ENCODE measurements around the gene TLR9.

DNA sequence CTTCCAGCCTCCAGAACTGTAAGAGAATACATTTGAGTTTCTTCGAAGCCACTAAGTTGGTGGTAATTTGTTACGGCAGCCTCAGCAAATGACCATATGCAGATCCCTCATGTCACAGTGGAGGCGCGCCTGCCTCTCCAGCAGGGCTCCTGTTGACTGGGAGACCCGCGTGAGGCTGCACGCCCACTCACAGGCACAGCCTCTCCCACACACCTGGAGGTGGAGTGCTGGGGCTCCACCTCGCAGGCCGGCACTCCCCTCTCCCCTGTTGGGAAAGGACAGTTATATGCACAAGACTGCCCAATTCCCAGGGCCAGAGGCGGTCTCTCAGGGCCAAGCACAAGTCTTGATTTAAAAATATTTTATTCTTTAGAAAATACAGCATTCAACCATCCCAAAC lies 2.8 kb upstream of the TLR9 start:
- TF ChIP-seq, protein P1, sequence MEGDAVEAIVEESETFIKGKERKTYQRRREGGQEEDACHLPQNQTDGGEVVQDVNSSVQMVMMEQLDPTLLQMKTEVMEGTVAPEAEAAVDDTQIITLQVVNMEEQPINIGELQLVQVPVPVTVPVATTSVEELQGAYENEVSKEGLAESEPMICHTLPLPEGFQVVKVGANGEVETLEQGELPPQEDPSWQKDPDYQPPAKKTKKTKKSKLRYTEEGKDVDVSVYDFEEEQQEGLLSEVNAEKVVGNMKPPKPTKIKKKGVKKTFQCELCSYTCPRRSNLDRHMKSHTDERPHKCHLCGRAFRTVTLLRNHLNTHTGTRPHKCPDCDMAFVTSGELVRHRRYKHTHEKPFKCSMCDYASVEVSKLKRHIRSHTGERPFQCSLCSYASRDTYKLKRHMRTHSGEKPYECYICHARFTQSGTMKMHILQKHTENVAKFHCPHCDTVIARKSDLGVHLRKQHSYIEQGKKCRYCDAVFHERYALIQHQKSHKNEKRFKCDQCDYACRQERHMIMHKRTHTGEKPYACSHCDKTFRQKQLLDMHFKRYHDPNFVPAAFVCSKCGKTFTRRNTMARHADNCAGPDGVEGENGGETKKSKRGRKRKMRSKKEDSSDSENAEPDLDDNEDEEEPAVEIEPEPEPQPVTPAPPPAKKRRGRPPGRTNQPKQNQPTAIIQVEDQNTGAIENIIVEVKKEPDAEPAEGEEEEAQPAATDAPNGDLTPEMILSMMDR (IDR thresholded peaks at IDR 0.05): no peak
- TF ChIP-seq POLR2AphosphoS5 (IDR thresholded peaks at IDR 0.05) (no peak), POLR2A (IDR thresholded peaks at IDR 0.05) (no peak)
